GM19328 (cell line): ENCODE results near the gene UPP2.

Experiments
- ATAC-seq: cut with Tn5 transposase; IDR thresholded peaks from one replicate; pipeline ENCODE4 v1.9.1; 2021; ENCODE audit warnings: mild to moderate bottlenecking, moderate library complexity; ENCODE audit not compliant: unreplicated experiment

The UPP2 gene

GRCh38 chr2:158101384-158101926, at the start of gene UPP2:
TSS of gene UPP2 (plus strand) at chr2:158101876. CDS start at chr2:158102064, 188 bp downstream.
- ATAC-seq: no peak

DNA sequence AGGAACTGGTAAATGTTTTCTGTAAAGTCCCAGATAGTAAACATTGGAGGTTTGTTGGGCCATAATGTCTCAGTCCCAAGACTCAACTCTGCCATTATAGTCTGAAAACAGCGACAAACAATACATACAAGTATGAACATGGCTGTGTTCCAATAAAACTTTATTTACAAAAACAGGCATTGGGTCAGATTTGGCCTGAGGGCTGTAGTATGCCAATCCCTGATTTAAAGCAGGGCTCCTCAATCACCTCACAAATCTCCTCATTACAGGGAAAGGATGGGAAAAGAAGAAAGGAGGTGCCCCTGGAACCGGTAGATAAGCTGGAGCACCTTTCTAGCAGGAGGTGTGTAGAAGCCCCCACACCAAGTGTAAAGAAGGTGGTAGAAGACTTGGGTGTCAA, 48.9 kb upstream of the UPP2 start:
- ATAC-seq: no peak

DNA sequence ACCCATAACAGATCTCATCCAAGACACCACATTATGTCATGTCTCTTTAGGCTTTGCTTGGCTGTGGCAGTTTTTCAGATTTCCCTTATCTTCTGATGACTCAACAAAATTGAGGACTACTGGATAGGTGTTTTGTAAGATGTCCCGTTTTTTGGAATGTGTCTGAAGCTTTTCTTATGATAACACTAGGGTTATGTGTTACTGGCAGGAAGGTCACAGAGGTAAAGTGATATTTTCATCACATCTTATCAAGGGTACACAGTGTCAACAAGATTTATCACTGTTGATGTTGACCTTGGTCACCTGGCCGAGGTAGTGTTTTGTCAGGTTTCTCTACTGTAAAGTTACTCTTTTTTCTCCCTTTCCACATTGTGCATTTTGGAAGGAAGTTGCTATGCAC, 44.8 kb upstream of the UPP2 start:
- no peak for ATAC-seq

DNA sequence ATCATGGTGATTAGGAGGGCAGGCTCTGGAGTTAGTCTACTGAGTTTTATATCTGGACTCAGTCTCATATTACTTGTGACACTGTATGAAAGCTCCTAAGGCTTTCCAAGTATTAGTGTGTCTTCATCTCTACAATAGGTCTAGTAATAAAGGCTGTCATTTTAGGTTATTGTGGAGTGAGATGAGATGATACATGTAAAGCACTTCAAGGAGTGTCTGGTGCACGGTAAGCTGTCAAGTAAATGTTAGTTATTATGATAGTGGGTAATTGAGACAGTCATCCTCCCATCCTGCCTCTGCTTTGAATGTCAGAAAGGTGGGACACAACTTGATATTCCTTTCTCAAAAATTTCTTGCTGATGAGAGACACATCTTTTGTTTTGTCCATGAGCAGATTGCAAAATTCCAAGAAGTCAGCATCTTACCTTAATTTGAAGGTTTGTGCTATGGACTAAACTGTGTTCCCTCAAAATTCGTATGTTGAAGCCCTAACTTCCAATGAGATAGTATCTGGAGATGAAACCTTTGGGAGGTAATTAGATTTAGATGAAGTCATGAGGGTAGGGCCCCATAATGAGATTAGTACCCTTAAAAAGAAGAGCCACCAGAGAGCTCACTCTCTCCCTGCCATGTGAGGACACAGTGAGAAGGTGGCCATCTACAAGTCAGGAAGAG, 41.4 kb upstream of the UPP2 start:
- no peak for ATAC-seq

DNA sequence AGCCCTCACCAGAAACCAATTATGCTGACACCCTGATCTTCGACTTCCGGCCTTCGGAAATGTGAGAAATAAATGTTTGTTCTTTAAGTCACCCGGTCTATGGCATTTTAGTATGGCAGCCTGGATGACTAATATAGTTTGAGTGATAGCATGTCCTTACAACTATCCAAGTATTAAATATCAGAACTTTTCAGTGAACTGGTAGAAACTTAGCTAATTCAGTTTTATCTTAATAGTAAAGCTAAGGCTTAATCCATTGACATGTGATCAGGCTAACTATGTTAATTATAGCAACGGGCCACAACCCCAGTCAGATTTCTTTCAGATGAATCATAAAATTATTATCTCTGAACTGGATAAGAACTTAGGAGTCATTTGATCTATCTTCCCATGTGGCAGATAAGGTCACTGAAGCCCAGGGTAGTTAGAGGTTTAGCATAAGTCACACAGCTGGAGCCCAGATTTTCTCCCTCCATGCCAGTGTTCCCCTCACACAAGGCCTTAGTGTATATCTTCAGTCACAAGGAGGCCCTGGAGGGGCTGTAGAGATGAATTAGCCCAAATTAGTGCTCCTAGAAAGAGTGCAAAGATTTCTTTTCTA, 40.7 kb upstream of the UPP2 start:
- ATAC-seq: no peak

DNA sequence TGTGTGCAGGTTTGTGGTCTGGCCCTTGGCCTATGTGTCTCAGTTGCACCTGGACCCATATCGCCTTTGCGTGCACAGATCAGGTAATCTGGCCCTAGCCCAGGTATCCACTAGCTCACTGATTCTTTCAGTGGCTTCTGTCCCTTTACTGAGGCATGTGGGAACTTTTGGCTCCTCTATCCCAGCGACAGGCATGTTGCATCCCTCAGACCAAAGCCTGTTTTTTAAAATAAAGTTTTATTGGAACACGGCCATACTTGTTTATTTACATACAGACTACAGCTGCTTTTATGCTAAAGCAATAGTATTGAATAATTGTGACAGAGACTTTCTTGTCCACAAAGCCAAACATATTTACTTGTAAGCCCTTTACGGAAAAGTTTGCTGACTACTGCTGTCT, 39.9 kb upstream of the UPP2 start:
- no peak for ATAC-seq

DNA sequence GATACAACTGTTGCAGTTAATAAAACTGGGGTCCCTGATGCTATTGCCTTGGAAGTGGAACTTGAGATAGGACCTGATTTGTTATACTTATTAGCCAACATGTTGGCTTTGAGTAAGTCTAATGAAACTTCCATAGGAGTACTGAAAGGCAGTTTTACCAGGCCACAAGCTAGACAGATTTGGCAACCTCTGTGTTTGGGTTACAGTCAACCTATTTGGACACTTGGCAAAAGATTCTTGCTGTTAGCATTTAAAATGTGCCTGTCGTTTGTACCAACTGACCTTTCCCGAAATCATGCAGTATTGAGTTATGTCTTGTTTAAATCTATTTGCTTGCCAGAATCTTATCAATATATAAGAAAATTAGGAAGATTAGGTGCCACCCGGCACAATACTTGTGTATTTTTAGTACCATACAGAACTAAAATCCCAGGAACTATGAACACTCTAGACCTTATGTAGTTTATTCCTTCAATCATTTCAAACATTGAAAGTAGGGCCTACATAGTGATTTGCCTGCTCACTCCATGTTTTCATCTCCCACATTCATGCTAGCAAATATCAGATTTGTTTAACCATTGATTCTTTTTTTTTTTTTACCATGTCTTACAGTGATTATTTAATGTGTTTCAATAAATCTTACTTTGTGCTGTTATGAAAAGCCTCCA, 35.5 kb upstream of the UPP2 start:
- no peak for ATAC-seq

GRCh38 chr2:158071018-158071417, 30.7 kb upstream of the UPP2 start:
- ATAC-seq: no peak

DNA sequence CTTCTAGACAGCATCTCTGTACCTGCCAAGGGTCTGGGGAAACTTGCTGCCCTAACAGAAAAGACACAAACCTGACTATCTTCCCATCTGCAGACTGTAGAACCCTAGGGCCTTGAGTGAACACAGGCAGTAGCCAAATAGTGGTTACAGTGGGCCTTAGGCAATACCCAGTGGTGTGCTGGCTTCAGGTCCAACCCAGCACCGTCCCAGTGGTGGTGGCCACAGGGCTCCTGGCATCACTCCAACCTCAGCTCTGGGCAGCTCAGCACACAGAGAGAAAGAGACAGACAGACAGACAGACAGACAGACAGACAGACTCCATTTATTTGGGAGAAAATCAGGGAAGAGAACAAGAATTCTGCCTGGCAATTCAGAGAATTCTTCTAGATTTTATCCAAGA, 29.3 kb upstream of the UPP2 start:
- ATAC-seq: no peak

DNA sequence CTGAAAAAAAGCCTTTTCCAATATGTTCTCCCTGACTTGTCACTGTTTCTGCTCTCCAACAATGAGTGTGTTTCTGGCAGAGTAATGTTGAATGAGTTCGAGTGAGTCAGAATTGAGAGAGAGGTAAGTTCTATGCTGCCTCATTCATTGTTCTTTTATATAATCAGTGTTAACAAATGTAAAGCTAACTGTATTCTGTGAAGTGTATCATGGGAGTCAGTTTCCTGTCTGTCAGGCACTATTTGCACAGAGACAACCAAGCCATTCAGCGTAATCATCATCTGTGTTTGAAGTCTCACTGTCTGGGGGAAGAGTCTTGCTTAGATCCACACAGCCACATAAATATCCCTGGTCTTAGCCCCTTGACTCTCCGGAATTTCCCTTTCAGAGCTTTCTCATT, 22.0 kb upstream of the UPP2 start:
- no peak for ATAC-seq

DNA sequence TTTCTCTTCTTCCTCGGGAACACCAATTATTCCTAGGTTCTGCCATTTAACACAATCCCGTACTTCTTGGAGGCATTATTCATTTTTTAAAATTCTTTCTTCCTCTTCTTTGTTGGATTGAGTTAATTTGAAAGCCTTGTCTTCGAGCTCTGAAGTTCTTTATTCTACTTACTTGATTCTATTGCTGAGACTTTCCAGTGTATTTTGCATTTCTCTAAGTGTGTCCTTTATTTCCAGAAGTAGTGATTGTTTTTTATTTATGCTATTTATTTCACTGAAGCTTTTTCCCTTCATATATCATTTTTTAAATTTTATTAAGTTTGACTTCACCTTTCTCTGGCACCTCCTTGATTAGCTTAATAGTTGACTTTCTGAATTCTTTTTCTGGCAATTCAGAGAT, 13.6 kb upstream of the UPP2 start:
- no peak for ATAC-seq

- ATAC-seq: no peak
These were observed 12.4 kb upstream of the UPP2 start for GRCh38 chr2:158089322-158089721.

DNA sequence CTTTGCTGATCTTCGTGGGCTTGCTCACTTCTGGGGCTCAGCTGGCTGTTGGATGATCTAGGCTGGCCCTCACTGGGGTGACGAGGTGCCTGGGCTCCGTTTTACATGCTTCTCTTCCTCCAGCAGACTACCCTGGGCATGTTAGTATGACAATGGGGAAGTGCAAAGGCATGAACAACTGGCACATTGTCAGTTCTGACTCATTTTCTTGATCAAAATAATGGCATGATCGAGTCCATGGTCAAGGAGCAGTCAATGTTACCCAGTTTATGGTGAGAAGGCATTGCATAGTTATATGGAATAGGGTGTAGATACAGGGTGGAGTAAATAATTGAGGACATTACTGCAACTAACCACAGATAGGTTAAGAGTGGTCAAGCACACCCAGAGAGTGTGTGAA, 10.0 kb upstream of the UPP2 start:
- no peak for ATAC-seq

- ATAC-seq: no peak
These were observed 7.1 kb upstream of the UPP2 start for GRCh38 chr2:158094487-158095092.

- no peak for ATAC-seq
These were observed 6.4 kb upstream of the UPP2 start for GRCh38 chr2:158095269-158095668.

- no peak for ATAC-seq
These were observed 5.8 kb upstream of the UPP2 start for GRCh38 chr2:158095912-158096311.

- ATAC-seq: no peak
These were observed 4.2 kb upstream of the UPP2 start for GRCh38 chr2:158097481-158097880.

DNA sequence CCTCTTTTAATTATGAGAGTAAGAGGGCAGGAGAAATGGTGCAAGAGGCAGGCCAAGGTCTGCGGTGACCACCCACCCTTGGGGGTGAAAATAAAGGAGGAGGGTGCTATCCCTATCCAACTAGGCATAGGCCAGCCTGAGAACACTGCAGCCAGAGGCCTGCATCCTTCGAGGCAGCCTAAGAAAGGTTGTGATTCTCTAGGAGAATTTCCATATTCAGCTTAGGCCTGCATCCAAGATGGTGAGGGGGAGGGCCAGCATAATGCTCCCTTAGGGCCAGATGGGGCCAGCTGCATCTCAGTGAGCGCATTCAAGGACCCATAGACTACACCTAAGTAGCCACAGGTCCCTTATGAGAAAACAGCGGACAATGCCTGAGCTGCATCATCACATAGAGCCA, 3.5 kb upstream of the UPP2 start:
- no peak for ATAC-seq

GRCh38 chr2:158099716-158100115, 2.0 kb upstream of the UPP2 start:
- no peak for ATAC-seq

DNA sequence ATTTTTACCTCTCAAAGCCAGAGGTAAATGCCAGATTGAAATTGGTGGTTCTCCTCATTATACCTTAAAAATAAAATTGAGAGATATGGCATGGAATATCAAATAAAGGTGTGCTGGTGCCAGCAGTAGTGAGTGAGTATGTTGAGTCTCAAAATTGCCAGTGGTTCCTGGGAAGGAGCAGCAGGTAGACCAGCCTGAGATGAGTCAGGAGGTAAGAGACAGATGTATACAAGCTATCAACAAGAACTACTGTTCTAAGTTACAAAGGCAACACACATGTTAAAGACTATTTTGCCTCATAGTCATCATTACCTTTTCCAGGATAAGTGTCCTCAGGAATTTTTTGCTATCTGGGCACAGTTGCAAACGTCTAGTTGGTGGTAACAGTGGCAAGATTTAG, 1.3 kb upstream of the UPP2 start:
- ATAC-seq: no peak

- no peak for ATAC-seq
These were observed 770 bp downstream of the UPP2 start for GRCh38 chr2:158102446-158102845.
